Neural cell (in vitro differentiated cells): Measurements from ENCODE around the gene FCRL6. TPM values are rescaled to one million over a fixed set of nuclear protein-coding genes. Genes with fewer than 3 reads are reported as not detected.

ENCODE experiments used
- H2AFZ ChIP-seq: fragments of 200-600, 300-800 bp; sonication (generic), shearing (Covaris generic); 2 replicates; pipeline ENCODE4 v1.6.0; 2014; ENCODE audit warnings: low read depth, mild to moderate bottlenecking, antibody characterized with exemption, low read length, moderate library complexity
- H3F3A ChIP-seq: fragments of 200-600 bp; shearing (Covaris generic); 2 replicates; pipeline ENCODE4 v1.6.1; 2016; ENCODE audit warnings: mild to moderate bottlenecking, moderate library complexity, mixed read lengths, antibody characterized with exemption, low read length; ENCODE audit not compliant: insufficient read depth, poor library complexity, severe bottlenecking
- H3K27ac ChIP-seq: fragments of 200-600, 300-800 bp; sonication (generic), shearing (Covaris generic); 2 replicates; pipeline ENCODE4 v1.5.1; 2014; ENCODE audit warnings: mild to moderate bottlenecking, low read length, moderate library complexity
- H3K27me3 ChIP-seq: fragments of 300-800, 200-600 bp; sonication (generic), shearing (Covaris generic); 2 replicates; pipeline ENCODE4 v1.6.0; 2014; ENCODE audit warnings: mild to moderate bottlenecking, low read depth, low read length, moderate library complexity; ENCODE audit not compliant: insufficient read depth
- H3K36me3 ChIP-seq: fragments of 300-800, 200-600 bp; sonication (generic), shearing (Covaris generic); 2 replicates; pipeline ENCODE4 v1.5.1; 2014; ENCODE audit warnings: mild to moderate bottlenecking, antibody characterized with exemption, low read length, moderate library complexity; ENCODE audit not compliant: insufficient read depth
- H3K4me2 ChIP-seq: fragments of 300-800, 200-600 bp; sonication (generic), shearing (Covaris generic); 2 replicates; pipeline ENCODE4 v1.6.0; 2014; ENCODE audit warnings: mild to moderate bottlenecking, low read length
- H3K4me3 ChIP-seq: fragments of 300-800, 200-600 bp; sonication (generic), shearing (Covaris generic); 2 replicates; pipeline ENCODE4 v1.5.1; 2014; ENCODE audit warnings: mild to moderate bottlenecking, low read length, moderate library complexity
- H3K79me2 ChIP-seq: fragments of 200-600 bp; shearing (Covaris generic); replicated peaks from 2 replicates; pipeline ENCODE4 v1.6.0; 2014; ENCODE audit warnings: mild to moderate bottlenecking, low read length, moderate library complexity; ENCODE audit not compliant: insufficient read depth
- H3K9ac ChIP-seq: fragments of 300-800, 200-600 bp; sonication (generic), shearing (Covaris generic); 2 replicates; pipeline ENCODE4 v1.6.1; 2016; ENCODE audit warnings: mild to moderate bottlenecking, low read length, mixed read lengths
- H3K9me2 ChIP-seq: fragments of 200-600 bp; shearing (Covaris generic); 2 replicates; pipeline ENCODE4 v1.6.1; 2016; ENCODE audit warnings: mild to moderate bottlenecking, low read length, mixed read lengths; ENCODE audit not compliant: insufficient read depth
- H3K9me3 ChIP-seq: fragments of 200-600, 300-800 bp; sonication (generic), shearing (Covaris generic); 2 replicates; pipeline ENCODE4 v1.6.1; 2016; ENCODE audit warnings: mild to moderate bottlenecking, mixed run types, low read length, moderate library complexity, mixed read lengths
- H4K20me1 ChIP-seq: fragments of 200-600 bp; shearing (Covaris generic); 2 replicates; pipeline ENCODE4 v1.6.1; 2016; ENCODE audit warnings: mild to moderate bottlenecking, mixed run types; ENCODE audit not compliant: insufficient read depth
- EP300 ChIP-seq: fragments of 450-650 bp; conservative IDR thresholded peaks from 2 replicates; pipeline ENCODE4 v1.6.1; 2014; ENCODE audit warnings: antibody characterized with exemption, mild to moderate bottlenecking, moderate library complexity; ENCODE audit not compliant: poor library complexity, severe bottlenecking
- EZH2 ChIP-seq: fragments of 200-600, 300-800 bp; shearing (Covaris generic), sonication (generic); IDR thresholded peaks from 2 replicates; pipeline ENCODE4 v1.6.1; 2014; ENCODE audit warnings: antibody characterized with exemption, low read length, borderline replicate concordance, mild to moderate bottlenecking; ENCODE audit not compliant: insufficient read depth, poor library complexity, severe bottlenecking
- MXI1 ChIP-seq: fragments of 450-650 bp; conservative IDR thresholded peaks from 2 replicates; pipeline ENCODE4 v1.6.1; 2014; ENCODE audit warnings: antibody characterized with exemption, mild to moderate bottlenecking; ENCODE audit not compliant: poor library complexity, severe bottlenecking
- POLR2AphosphoS5 ChIP-seq: IDR thresholded peaks from 2 replicates; pipeline ENCODE4 v1.6.1; 2012
- RAD21 ChIP-seq: fragments of 450-650 bp; conservative IDR thresholded peaks from 2 replicates; pipeline ENCODE4 v1.6.1; 2014; ENCODE audit warnings: antibody characterized with exemption, mild to moderate bottlenecking, moderate library complexity
- SMC3 ChIP-seq: fragments of 450-650 bp; conservative IDR thresholded peaks from 2 replicates; pipeline ENCODE4 v1.6.1; 2014; ENCODE audit warnings: antibody characterized with exemption, mild to moderate bottlenecking, moderate library complexity; ENCODE audit not compliant: poor library complexity
- TAF1 ChIP-seq: IDR thresholded peaks from 2 replicates; pipeline ENCODE4 v1.6.1; 2012; ENCODE audit warnings: low read depth
- polyA plus RNA-seq: library from polyadenylated mRNA; depleted of rRNA; stranded (reverse); fragments of >200 nt; gene quantifications from 2 replicates; pipeline ENCODE4 v1.2.3, GENCODE V29; 2014
- TF ChIP-seq, protein P1 (sequence below): fragments of 450-650 bp; IDR thresholded peaks from 2 replicates; pipeline ENCODE4 v1.5.1; 2014; ENCODE audit warnings: antibody characterized with exemption, mild to moderate bottlenecking, moderate library complexity; ENCODE audit not compliant: poor library complexity, severe bottlenecking
- TF ChIP-seq, protein P2 (sequence below): IDR thresholded peaks from 2 replicates; pipeline ENCODE4 v1.6.1; 2012; ENCODE audit warnings: borderline replicate concordance

Gene FCRL6
- polyA plus RNA-seq, 1 donor from 2014 or later = not detected

DNA sequence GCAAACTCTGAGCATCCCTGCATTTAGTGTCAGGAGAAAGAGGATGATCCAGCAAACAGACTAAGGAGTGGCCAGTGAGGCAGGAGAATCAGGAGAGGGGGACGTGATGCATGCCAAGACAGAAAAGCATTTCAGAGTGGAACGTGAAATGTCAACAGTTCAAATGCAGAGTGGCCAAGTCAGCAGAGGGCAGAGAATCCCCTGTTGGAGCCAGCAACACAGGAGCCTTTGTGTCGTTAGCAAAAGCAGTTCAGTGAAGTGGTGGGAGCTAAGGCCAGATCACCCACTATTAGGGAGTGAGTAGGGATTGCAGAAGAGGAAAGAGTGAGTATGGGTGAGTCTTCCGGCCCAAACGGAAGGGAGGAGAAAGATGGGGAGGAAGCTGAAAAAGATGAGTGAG, 6.6 kb upstream of the FCRL6 start:
- no peak for TF ChIP-seq EZH2
- Histone ChIP-seq H4K20me1 (no peaks in the 10 kb centered on the region), H2AFZ (no peak overlapping the region), H3K9me3 (no peaks in the 10 kb centered on the region), H3K27me3 (peaks cover 10% of the 10 kb centered on the region), H3K79me2 (no peaks in the 10 kb centered on the region), H3K36me3 (no peaks in the 10 kb centered on the region), H3F3A (no peaks in the 10 kb centered on the region), H3K27ac (no peak overlapping the region), H3K4me3 (no peak overlapping the region), H3K4me2 (no peak overlapping the region), H3K9me2 (no peaks in the 10 kb centered on the region), H3K9ac (no peak overlapping the region)

DNA sequence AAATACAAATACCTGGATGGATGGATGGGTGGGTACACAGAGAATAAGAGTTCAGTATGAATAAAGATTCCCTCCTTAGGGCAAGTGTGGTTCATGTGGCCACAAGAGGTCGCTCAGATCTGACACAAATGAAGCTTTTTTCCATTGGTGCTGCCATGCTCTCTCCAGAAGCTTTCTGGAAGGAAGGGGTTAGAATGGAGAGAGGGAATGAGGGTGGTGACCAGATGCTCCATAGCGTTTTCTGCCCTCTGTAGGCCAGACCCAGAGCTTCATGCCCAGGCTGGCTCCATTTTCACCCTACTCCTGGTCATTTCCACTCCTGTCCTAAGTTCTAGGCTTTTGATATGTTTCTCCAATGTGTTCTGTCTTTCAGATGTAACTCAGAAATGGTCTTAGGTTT, 3.3 kb upstream of the FCRL6 start:
- no peak overlapping the region for H3K9ac ChIP-seq
- TF ChIP-seq EZH2 = no peak
- peak; percentile 84 for TF ChIP-seq SMC3
- TF ChIP-seq POLR2AphosphoS5 = no peak
- no peak for TF ChIP-seq MXI1
- TF ChIP-seq, protein P1, sequence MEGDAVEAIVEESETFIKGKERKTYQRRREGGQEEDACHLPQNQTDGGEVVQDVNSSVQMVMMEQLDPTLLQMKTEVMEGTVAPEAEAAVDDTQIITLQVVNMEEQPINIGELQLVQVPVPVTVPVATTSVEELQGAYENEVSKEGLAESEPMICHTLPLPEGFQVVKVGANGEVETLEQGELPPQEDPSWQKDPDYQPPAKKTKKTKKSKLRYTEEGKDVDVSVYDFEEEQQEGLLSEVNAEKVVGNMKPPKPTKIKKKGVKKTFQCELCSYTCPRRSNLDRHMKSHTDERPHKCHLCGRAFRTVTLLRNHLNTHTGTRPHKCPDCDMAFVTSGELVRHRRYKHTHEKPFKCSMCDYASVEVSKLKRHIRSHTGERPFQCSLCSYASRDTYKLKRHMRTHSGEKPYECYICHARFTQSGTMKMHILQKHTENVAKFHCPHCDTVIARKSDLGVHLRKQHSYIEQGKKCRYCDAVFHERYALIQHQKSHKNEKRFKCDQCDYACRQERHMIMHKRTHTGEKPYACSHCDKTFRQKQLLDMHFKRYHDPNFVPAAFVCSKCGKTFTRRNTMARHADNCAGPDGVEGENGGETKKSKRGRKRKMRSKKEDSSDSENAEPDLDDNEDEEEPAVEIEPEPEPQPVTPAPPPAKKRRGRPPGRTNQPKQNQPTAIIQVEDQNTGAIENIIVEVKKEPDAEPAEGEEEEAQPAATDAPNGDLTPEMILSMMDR = peak; percentile 76
- no peak for TF ChIP-seq TAF1
- TF ChIP-seq EP300 = no peak
- peak; percentile 75 for TF ChIP-seq RAD21
- TF ChIP-seq, protein P2, sequence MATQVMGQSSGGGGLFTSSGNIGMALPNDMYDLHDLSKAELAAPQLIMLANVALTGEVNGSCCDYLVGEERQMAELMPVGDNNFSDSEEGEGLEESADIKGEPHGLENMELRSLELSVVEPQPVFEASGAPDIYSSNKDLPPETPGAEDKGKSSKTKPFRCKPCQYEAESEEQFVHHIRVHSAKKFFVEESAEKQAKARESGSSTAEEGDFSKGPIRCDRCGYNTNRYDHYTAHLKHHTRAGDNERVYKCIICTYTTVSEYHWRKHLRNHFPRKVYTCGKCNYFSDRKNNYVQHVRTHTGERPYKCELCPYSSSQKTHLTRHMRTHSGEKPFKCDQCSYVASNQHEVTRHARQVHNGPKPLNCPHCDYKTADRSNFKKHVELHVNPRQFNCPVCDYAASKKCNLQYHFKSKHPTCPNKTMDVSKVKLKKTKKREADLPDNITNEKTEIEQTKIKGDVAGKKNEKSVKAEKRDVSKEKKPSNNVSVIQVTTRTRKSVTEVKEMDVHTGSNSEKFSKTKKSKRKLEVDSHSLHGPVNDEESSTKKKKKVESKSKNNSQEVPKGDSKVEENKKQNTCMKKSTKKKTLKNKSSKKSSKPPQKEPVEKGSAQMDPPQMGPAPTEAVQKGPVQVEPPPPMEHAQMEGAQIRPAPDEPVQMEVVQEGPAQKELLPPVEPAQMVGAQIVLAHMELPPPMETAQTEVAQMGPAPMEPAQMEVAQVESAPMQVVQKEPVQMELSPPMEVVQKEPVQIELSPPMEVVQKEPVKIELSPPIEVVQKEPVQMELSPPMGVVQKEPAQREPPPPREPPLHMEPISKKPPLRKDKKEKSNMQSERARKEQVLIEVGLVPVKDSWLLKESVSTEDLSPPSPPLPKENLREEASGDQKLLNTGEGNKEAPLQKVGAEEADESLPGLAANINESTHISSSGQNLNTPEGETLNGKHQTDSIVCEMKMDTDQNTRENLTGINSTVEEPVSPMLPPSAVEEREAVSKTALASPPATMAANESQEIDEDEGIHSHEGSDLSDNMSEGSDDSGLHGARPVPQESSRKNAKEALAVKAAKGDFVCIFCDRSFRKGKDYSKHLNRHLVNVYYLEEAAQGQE = no peak
- no peaks in the 10 kb centered on the region for H3K36me3 ChIP-seq
- no peak overlapping the region for H3K4me3 ChIP-seq
- no peaks in the 10 kb centered on the region for H4K20me1 ChIP-seq
- H2AFZ ChIP-seq = no peak overlapping the region
- H3K27ac ChIP-seq = no peak overlapping the region
- no peaks in the 10 kb centered on the region for H3K9me3 ChIP-seq
- H3K4me2 ChIP-seq = no peak overlapping the region
- no peaks in the 10 kb centered on the region for H3K9me2 ChIP-seq
- no peaks in the 10 kb centered on the region for H3K79me2 ChIP-seq
- peaks cover 7% of the 10 kb centered on the region for H3K27me3 ChIP-seq
- no peaks in the 10 kb centered on the region for H3F3A ChIP-seq

DNA sequence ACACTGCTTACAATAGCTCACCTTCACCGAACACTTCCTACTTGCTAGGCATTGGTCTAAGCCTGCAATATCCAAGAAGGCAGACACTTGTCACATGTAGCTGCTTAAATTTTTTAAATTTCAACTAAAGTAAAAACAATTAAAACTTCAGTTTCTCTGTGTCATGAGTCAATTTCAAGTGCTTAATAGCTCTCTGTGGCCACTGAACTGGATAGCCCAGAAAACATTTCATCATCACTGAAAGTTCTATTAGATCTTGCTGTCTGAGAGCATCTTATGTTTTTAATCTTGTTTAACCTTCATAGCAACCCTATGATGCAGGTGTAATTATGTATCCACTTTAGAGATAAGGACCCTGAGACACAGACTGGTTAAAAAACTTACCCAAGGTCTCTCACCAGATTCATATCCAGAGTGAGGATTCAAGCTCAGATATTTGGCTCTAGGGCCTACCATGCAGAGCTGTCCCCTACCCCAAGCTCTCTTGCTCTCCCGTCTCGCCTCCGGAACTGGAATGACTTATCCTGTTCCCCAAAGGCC, 2.6 kb upstream of the FCRL6 start:
- H3K4me2 ChIP-seq = no peak overlapping the region
- H3K9ac ChIP-seq = no peak overlapping the region
- no peak overlapping the region for H3K4me3 ChIP-seq
- no peak overlapping the region for H3K27ac ChIP-seq
- H2AFZ ChIP-seq = no peak overlapping the region
- TF ChIP-seq, protein P1 = no peak
- no peak for TF ChIP-seq SMC3
- TF ChIP-seq RAD21 = no peak
- no peak for TF ChIP-seq EZH2
- TF ChIP-seq, protein P2 = no peak
- no peak for TF ChIP-seq EP300
- TF ChIP-seq MXI1 = no peak
- no peak for TF ChIP-seq POLR2AphosphoS5
- no peak for TF ChIP-seq TAF1
- no peaks in the 10 kb centered on the region for H3K79me2 ChIP-seq
- H3K36me3 ChIP-seq = no peaks in the 10 kb centered on the region
- H3K27me3 ChIP-seq = peaks cover 7% of the 10 kb centered on the region
- no peaks in the 10 kb centered on the region for H3F3A ChIP-seq
- no peaks in the 10 kb centered on the region for H3K9me2 ChIP-seq
- no peaks in the 10 kb centered on the region for H4K20me1 ChIP-seq
- H3K9me3 ChIP-seq = no peaks in the 10 kb centered on the region
